Measurements from ENCODE around the gene MAP2K6.
"Not testable (repeated sequence)": the region's sequence is repeated elsewhere in the genome, so short reads cannot be mapped to it uniquely, and the experiment has no call there.

The MAP2K6 gene

DNA sequence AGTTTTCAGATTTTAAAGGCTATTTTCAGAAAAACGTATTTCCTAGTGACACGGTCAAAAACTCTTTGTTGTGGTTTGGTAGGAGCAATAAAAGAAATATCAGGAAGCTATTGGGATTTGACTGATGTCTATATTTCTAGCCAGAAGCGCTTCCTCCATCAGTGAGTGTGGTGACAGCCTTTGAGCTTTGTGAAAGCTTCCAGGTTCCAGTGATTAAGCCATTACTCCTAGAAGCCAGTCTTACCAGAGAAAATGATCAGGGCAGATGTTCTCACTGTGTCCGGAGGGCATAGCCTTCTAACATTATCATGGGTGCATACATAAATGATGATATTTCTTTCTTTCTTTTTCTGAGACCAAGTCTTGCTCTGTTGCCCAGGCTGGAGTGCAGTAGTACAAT is 39.6 kb downstream of the MAP2K6 start:
- H3K4me3 ChIP-seq (ENCODE audit: low read depth, low read length), result no peak overlapping the region

DNA sequence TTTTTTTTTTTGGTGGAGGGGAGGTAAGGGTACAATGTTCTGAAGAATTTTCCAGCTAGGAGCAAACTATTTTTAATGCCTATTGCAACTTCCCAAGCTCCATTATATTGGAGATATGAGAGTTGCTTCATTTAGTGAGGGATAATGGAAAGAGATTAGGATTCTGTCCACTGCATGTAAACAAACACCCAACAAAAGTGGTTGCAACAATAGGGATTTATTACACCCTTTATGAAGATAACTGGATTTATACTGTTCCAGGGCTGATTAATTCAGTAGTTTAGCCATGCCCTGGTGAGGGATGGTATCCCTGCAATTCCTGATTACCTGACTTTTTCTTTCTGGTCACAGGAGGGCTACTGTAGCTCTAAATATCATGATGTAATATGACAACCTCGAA is 40.5 kb downstream of the MAP2K6 start:
- H3K4me3 ChIP-seq (ENCODE audit: low read depth, low read length), result no peak overlapping the region

DNA sequence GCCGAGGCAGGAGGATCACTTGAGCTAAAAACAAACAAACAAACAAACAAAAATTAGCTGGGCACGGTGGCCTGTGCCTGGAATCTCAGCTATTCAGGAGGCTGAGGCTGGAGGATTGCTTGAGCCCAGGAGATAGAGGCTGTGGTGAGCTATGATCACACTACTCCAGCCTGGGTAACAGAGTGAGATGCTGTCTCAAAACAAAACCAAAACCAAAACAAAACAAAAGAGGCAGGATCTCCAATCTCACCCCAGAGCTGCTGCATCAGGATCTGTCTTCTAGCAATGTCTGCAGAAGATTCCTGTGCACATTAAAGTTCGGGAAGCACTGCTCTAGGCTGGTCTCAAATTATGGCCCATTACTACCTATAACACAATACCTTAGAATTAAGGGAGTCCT is 43.1 kb downstream of the MAP2K6 start:
- H3K4me3 ChIP-seq (ENCODE audit: low read depth, low read length), result no peak overlapping the region

DNA sequence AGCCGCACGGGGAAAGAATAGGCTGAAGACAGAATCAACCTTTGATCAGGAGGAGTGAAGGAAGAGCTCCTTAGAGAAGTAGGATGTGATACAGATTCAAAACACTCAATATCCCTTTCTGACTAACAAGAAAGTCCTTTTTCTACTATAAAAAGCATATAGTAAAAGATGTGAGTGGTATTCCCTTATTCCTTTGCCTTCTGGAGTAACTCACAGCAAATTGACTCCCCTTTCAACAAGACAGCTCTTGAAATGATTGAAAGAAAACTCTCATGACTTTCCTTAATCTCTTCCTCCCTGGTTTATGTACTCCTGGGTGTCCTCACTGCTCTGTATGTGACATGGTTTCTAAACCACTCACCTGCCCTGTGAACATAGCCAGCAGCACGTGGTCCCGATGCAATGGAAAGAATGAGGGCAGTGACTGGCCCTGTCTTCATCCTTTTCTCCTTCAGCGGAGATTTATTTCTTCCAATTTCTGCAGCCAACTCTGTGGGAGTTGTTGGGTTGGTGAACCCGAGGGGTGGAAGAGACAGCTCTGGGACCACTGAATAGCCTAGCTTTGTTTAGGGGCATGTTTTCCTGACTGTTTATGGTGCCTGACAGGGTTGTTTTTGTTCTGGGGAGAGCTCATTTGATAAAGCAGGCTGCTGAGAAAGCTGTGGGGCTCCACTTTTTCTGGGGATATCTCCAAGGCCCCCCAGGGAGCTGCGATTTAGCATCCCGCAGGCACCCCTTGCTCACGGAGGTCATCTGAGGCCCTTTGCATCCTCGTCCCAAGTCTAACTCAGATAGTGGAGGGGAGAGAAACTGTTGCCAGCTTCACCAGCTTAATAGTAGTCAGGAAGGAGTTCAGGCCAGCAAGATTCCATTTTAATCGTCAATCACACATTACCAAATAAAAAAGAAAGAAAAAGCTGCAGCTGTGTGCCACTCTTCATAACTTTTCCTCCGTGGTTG is 46.7 kb downstream of the MAP2K6 start:
- H3K4me3 ChIP-seq (ENCODE audit: low read depth, low read length), result no peak overlapping the region

DNA sequence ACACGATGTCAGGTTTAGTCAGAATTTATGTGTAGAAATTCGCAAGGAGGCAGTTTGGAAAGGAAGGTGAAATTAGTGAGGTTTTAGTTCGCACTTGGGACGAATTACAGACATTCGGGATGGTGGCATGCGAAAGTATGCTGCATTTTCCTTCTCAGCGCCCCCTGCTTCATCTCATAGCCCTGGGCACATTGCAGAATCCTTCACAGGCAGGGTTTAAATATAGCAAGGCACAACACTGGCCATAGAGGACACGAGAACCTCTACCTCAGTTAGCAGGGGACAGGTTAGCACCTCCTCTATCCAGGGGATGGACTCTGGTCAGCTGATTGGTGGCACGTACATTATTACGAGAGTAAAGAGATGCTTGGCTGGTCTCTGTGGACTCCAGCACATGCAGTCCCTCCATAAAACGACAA is 47.5 kb downstream of the MAP2K6 start:
- no peak overlapping the region for H3K4me3 ChIP-seq (ENCODE audit: low read depth, low read length)

DNA sequence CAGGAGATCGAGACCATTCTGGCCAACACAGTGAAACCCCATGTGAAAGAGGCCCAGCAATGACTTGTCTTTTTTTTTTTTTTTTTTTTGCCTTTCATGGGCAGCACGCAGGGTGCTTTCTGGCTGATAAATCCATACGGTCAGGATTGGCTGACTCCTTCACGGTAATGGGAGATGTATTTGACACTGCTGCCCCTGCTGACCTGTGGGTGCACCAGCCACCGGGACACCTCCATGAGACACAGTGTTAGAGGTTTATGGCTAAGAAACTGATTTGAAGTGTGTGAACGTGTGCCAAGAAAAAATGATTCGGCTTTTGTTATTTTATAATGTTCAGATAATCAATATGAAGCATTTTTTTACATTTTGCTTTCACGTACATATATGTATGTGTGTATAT is 48.4 kb downstream of the MAP2K6 start:
- H3K4me3 ChIP-seq (ENCODE audit: low read depth, low read length), result no peak overlapping the region

DNA sequence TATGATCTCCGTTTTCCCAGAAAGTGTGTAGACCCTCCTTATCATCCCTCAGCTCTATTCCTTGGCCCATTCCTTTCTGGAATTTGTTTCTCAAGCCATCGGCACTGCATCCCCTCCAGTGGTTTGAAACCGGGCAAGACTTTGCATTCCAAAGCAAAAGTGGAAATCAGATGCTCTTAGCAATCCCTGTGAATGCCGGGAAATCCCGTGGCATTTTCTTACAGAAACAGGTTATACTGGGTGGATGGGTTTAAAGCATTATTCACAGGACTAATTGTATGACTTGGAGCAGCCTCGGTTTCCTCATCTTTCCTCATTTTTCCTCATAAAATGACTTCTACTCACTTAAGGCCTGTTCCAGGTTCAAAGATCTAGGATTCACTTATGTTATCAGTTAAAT is 52.0 kb downstream of the MAP2K6 start:
- no peak overlapping the region for H3K4me3 ChIP-seq (ENCODE audit: low read depth, low read length)

DNA sequence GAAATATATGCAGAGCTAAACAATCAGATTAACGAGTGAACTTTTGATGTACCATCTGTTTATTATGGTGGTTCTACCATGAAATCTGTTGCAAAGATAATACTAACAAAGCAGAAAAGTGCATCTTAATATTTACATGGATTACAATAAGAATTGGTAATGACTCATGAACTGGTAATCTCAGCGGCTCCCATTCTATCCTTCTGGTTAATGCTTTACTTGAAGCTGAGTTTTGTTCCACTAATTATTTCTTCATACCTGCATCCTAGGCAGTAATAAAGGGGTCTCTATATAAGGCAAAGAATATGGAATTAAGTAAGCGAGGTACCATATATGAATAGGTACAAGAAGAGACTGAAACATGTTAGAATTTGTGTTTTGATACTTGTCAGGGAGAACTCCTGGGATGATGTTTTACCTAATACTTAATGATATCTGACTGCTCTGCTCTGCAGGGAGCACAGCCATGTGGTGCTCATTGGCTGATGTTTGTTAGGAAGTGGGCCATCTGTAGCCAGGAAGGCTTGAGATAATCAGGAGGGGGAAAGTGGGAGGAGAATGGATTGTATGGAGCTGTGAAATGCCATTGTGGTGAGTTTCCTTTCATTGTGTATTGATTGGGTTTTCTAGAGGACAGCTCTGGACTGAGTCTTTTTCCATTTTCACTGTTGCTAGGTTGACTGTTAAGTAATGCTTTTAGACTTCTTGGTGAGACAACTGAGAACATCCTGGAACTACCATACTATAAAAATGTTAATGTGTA is 52.6 kb downstream of the MAP2K6 start:
- H3K4me3 ChIP-seq (ENCODE audit: low read depth, low read length), result no peak overlapping the region

DNA sequence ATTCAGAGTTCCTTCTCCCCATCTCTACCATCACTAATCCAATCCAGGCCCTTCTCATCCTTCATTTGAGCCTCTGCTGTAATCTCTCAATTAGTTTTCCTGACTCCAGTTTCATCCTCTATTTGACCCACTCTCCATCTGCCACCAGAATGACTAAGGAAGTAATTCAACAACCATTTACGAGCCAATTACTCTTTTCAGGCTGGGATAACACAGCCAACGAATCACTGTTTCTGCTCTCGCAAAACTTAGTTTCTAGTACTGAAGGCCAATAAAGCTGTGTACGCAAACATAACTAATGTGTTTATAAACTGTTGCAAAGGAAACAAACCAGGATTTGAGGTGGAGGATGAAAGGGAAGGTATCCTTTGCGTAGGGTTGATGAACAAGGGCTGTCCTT is 53.7 kb downstream of the MAP2K6 start:
- no peak overlapping the region for H3K4me3 ChIP-seq (ENCODE audit: low read depth, low read length)

DNA sequence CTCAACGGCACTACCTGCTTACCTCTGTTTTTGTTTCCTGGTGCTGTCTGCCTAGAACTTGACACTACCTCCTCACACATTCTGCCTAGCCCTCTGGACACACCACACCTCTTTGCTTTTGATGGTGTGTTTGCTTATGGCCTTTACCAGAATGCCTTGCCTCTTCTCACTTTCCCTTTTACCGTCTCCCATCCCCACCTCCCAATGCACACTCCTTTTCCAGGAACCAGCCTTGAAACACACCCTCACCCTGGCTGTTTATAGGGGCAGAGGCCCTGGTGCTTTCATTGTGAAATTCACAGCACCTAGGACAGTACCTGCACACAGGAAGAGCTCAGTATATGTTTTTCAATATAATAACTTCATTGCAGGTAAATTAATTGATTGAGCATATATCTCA is 56.2 kb downstream of the MAP2K6 start:
- no peak overlapping the region for H3K4me3 ChIP-seq (ENCODE audit: low read depth, low read length)

DNA sequence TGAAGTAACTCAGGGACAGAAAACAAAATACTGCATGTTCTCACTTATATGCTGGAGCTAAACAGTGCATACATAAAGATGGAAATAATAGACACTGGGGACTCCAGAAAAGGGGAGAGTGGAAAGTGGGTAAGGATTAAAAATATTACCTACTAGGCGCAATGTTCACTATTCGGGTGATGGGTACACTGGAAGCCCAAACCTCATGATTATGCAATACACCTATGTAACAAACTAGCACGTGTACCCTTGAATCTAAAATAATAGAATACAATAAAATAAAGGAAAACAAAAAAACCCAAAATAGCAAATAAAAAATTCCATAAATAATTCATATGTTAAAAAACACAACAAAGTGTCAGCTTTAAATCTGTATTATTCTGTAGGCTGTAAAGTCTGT is 56.9 kb downstream of the MAP2K6 start:
- no peak overlapping the region for H3K4me3 ChIP-seq (ENCODE audit: low read depth, low read length)

DNA sequence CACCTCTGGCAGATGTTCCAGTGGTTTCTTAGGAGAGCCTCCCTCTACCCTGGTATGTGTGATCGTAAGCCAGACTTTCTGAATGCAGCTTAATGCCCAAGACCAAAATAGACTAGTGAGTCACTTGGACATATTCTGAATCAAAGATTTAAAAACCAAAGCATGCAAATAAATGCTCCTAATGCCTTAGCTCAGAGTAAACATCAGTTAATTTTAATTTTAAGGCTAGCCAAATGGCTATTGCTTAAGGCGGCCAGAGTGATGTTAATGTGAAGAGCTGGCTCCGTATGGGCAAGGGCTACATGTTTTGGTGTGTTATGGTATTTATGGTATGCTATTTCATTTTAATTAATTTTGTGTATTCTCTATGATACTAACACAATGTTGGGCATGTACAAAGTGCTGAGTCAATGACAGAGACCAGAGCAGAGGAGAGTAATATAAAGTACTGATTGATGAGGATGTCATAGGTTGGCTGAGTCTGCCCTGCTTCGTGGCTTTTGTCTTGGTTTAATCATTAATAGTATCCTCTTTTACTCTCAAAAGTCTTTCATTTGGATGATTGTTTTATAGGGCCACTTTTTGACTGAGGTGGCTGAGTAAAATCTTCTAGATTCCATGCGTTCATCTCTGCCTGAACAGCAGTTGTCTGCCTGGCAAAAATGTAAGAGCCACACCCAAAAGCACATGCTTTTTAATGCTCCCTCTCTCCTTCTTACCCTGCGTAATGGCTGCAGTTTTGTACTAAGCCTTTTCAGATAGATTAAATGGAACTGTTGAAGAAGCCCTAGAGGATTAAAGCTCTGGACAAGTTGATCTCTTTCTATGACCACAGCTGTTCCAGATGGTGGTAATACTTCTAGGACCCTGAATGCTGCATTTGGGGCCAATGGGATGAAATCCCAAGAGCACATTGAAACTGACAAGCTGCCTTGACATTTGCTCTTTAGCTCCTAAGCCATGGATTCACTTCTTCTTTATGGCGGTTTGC is 59.6 kb downstream of the MAP2K6 start:
- H3K4me3 ChIP-seq (ENCODE audit: low read depth, low read length), result no peak overlapping the region

DNA sequence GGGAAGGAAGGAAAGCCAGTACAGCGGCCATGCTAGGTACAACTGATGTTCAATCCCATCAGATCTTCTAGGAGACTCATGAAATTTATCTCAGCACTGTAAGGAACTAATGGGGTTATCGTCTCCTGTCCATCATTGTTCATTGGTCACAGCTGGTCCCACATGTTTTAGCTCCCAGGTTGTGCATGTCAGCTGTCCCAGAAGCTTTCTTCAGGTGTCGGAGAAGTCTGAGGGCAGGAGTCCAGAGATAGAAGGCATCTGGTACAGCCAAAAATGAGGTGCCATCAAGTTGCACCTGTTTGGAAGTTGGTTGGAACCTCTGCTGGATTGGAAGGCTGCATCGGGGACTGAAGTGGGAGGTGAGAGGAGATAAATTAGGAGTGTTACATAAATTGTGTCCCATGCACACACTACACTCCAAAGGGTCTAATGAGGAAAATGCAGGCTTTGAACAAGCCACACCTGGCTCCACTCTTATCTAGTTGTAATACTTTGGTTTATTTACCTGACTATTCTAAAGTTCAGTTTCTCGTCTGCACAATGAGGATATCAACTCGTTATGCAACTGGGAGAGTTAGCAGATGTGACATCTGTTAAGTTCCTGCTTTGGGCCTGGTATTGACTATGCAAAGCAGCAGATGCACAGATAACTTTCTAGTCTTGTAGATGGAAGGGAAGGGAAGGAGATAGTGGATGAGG is 62.9 kb downstream of the MAP2K6 start:
- no peak overlapping the region for H3K4me3 ChIP-seq (ENCODE audit: low read depth, low read length)

DNA sequence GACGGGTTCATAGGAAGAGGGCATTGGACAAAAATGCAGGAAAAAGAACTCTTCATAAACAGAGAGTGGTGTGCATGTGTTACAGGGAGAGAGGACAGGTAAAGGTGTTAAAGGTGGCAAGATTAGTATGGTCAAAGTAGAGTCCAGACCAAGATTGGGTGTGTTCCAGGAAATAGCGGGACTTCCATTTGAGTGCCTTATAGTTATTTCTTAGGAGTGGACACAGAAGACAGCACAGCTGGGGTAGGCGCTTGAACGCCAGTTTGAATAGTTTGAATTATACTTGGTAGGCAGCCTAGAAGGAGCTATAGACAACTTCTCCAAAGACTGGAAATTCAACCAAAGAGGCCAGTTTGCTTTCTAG is 63.4 kb downstream of the MAP2K6 start:
- no peak overlapping the region for H3K4me3 ChIP-seq (ENCODE audit: low read depth, low read length)

DNA sequence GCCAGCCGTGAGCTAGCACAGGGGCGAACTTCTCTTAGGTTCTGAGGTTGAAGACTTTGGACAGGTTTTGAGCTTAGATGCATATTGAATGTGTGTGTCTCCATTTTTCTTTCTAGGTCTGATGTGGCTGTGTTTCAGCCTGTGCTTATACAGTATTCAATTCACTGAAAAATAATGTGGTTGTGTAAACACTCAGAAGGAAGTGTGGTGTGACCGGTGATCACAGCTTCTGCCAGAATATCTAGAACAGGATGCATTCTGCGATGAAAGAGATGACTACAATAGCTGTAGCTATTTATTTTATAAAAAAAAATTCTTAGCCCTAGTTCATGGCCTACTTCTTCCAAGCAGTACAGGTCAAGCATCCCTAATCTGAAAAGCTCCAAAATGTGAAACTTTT is 64.4 kb downstream of the MAP2K6 start:
- H3K4me3 ChIP-seq (ENCODE audit: low read depth, low read length), result no peak overlapping the region

DNA sequence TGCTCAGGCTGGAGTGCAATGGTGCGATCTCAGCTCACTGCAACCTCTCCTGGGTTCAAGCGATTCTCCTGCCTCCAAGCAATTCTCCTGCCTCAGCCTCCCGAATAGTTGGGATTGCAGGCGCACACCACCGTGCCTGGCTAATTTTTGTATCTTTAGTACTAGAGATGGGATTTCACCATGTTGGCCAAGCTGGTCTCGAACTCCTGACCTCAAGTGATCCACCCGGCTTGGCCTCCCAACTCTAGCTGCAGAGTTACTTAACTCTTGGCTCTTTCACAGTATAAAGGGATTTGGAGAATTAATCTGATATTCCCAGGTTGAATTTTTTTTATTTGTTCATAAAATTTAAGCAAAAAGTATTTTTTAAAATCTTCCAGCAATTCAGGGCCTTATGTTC is 65.3 kb downstream of the MAP2K6 start:
- H3K4me3 ChIP-seq (ENCODE audit: low read depth, low read length), result not testable (repeated sequence)

DNA sequence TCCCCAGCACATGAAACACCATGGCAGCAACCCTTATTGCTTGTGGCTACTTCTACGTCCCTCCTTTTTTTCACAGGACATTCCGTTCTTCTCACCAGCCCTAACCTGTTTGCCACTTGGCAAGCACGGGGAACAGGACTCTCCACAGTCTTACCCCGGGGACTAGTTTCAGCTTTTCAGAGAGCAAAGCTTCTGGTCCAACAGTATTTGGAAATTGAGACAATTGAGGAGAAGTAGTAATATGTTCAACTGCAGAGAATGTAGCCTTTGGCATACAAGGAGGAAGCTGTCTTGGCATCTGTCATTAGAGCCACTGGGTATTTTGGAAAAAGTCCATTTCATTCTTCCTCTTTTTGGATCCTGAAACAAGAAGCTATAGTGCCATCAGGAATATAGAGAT is 65.7 kb downstream of the MAP2K6 start:
- H3K4me3 ChIP-seq (ENCODE audit: low read depth, low read length), result no peak overlapping the region

DNA sequence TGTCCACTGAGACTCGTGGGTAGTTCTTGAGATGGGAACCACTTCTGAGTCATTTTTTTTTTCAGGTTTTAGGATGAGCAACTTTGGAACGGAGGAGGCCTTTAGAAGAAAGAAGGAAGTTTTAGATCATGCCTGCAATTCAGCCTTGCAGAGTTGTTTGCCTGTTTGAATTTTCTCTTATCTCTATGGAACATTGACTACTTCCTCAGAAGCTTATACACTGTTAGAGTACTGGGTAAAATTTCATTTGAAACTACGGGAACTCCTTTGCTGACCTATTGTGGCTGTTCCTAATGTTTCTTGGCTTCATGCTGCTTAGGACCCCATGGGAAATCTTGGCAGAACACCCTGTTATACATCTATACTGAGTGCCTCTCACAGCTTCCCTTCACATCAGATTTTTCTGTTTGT is 70.8 kb downstream of the MAP2K6 start:
- no peak overlapping the region for H3K4me3 ChIP-seq (ENCODE audit: low read depth, low read length)

DNA sequence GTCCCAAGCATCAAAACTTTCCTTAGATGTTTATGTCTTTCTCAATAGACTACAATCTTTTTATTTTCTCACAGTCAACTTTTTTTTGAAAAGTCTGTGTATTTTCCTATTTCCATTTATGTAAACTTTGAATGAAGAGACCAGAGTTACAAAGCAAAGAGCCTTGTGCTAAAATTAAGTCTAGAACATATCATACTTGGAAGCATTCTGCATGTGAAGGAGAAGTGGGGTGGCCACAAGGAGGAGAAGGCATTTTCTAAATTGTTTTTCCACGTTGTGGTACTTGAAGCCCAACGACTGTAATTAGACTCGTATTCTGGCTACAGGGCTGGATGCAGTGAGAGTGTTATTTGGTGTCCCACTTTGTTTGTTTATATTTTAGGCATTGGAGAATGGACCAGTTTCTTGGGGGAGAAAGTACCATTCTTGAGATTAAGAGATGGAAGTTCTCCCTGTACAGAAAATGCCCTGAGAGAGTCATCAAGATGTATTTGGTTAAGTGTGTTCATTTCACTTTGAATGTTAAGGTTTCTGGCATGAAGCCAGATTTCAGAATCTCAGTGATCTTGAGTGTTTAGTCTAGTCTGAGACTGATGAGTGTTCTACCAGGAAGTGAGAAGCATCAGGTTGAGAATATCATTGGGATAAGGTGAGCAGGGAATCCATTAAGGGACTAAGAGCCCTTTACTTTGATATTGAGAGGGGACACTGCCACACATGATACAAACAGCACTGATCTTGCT is 71.6 kb downstream of the MAP2K6 start:
- no peak overlapping the region for H3K4me3 ChIP-seq (ENCODE audit: low read depth, low read length)

Data from iPS-11a (cell line).